UCSD-AML1 (cell line): Measurements from ENCODE around the gene ARFRP1.
"Not testable (repeated sequence)": the region's sequence is repeated elsewhere in the genome, so short reads cannot be mapped to it uniquely, and the experiment has no call there.

ENCODE experiments used
- DNase-seq: peaks from one replicate; lab custom pipeline; 2025; ENCODE audit not compliant: unreplicated experiment; lab: John Stamatoyannopoulos, UW

ARFRP1 gene

GRCh38 chr20:63657937-63658748, 49.6 kb downstream of the ARFRP1 start, which contains the start of gene RTEL1:
Gene RTEL1 (plus strand): TSS chr20:63658312. CDS start chr20:63659403, 1,091 bp downstream.
- DNase-seq: peak; percentile 95

GRCh38 chr20:63657260-63657936, 50.4 kb downstream of the ARFRP1 start:
- no peak for DNase-seq

- DNase-seq: no peak
These were observed 51.3 kb downstream of the ARFRP1 start for GRCh38 chr20:63656451-63656850.

DNA sequence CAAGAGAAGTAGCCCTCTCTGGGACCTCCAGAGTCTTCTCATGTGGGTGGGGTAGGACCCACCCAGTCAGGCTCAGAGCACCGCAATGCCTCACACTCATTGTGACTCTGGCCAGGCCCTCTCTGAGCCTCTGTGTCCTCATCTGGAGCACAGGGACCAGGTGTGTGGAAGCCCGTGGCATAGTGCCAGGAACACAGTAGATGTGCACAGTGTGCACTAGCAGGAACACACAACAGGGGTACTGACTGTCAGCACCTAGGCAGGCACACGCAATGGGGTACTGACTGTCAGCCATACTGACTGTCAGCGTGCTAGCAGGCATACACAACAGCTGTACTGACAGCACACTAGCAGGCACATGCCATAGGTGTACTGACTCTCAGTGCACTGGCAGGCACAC, 52.5 kb downstream of the ARFRP1 start:
- DNase-seq: no peak

- no peak for DNase-seq
These were observed 53.7 kb downstream of the ARFRP1 start for GRCh38 chr20:63653974-63654668.

GRCh38 chr20:63653041-63653973, 54.5 kb downstream of the ARFRP1 start, which contains the start of gene STMN3:
Gene STMN3 (minus strand): TSS chr20:63653424. CDS start chr20:63653345, 79 bp downstream.
- peak; percentile 91 for DNase-seq

DNA sequence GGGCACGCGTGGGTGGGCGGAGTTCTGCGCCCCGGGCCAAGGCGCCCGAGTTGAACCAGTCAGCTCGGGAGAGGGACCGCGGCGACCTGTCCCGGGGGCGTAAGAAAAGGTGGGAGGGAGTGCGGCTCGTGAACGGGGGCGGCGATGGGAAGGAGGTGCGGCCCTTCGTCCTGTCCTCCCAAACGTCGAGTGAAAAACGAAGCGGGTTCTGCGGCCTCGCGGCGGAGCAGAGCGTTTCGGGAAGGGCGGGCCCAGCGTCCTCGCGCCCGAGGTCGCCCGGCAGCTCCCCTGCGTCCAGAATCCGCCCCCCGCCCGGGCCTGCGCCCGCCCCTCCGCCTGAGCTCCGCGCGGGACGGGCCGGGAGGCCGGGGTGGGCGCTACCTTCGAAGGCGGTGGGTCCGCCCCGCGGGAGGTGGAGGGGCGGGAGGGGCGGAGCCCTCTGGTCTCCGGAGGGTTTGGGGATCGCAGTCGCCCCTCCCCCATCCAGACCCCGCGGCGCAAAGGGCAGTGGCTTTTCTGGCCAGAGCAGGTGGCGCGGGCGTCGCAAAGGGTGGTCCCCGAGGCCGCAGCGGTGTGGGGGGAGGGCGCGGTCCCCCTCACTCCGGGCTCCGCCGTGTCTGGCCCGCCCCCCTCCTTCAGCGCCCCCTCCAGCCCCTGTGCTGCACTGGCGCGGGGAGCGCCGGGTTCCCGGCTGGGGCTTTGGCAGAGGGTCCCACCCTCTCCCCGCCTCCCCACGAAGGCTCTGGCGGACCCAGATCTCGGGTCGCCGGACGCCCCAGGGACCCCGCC, 55.4 kb downstream of the ARFRP1 start:
- DNase-seq: peak; percentile 28

DNA sequence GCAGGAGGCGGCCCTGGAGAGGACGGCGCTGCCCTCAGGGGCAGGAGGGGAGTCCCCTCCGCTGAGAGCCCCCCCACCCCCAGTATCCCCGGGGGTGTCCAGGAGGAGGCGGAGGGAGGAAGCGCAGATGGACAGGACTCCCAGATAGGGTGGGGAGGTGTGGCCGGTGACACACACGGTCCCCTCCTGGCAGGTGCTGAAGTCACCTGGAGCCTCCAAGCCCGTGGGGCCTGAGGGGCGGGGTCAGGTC, 55.9 kb downstream of the ARFRP1 start:
- DNase-seq: no peak

GRCh38 chr20:63650486-63650885, 57.3 kb downstream of the ARFRP1 start:
- DNase-seq: not testable (repeated sequence)

GRCh38 chr20:63648895-63649589, 58.7 kb downstream of the ARFRP1 start:
- no peak for DNase-seq
